ENCODE measurements around the gene KRTAP5-6.

The KRTAP5-6 gene, protein sequence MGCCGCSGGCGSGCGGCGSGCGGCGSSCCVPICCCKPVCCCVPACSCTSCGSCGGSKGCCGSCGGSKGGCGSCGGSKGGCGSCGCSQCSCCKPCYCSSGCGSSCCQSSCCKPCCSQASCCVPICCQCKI

DNA sequence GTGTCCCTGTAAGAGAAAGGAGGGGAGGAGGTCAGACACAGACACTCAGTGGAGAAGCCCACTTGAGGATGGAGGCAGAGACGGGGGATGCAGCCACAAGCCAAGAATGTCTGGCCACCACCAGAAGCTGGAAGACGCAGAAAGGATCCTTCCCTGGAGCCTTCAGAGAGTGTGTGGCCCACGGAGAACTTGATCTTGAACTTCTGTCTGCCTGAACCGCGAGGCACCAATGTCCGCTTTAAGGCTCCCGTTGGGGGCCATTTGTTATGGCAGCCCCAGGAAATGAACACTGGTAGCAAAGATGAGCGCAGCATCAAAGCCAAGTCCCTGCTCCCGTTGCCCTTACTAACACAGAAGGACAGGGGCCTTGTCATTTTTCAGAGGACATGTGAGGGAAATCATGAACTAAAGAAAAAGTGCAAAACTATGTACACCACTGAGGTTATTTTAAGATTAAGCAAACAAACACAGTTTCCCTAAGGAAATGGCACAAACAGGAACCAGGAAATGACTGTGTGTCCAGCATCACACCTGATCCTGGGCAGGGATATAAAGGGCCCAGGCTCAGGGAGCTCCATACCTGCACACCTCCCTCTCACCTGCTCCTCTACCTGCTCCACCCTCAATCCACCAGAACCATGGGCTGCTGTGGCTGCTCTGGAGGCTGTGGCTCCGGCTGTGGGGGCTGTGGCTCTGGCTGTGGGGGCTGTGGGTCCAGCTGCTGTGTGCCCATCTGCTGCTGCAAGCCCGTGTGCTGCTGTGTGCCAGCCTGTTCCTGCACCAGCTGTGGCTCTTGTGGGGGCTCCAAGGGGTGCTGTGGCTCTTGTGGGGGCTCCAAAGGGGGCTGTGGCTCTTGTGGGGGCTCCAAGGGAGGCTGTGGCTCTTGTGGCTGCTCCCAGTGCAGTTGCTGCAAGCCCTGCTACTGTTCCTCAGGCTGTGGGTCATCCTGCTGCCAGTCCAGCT is at the start of gene KRTAP5-6:
Gene KRTAP5-6, plus strand, starts transcription at position 588 of the 963 bp plus-strand sequence. Its CDS starts 51 bp downstream, at position 639.
- DNase-seq (ENCODE audit: low read depth, low spot score): no peak

DNA sequence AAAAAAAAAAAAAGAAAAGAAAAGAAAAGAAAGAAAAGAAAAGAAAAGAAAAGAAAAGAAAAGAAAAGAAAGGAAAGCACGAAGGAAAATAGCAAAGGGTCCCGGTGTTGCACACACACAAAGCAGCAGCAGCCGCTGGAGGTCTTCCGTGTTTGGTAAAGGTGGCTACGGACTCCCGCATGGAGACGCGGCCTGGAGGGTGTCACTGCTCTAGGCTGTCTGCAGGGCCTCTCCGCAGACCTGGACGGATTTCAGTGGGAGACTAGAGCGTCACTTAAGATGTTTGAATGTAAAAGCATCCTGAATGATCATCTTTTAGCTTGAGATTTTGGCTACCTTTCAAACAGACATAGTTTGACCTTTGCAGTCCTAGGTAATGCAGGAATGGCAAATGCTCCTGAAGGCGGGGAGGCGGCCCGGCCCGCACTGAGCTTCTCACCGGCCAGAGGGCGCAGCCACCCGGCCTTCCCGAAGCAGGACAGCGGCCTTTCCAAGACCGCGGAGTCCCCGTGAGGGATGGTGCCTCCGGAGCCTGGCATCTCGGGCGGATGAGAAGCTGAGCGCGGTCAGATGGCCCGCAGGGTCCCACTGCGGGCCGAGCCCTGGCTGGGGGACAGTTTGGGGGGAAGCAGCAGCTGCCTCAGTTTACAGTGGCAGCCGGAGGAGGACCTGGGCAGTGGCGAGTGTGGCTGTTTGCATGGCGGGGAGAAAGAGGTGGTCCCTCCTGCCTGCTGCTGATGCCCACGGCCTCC is 48.9 kb upstream of the KRTAP5-6 start:
- no peak for DNase-seq (ENCODE audit: low read depth, low spot score)

DNA sequence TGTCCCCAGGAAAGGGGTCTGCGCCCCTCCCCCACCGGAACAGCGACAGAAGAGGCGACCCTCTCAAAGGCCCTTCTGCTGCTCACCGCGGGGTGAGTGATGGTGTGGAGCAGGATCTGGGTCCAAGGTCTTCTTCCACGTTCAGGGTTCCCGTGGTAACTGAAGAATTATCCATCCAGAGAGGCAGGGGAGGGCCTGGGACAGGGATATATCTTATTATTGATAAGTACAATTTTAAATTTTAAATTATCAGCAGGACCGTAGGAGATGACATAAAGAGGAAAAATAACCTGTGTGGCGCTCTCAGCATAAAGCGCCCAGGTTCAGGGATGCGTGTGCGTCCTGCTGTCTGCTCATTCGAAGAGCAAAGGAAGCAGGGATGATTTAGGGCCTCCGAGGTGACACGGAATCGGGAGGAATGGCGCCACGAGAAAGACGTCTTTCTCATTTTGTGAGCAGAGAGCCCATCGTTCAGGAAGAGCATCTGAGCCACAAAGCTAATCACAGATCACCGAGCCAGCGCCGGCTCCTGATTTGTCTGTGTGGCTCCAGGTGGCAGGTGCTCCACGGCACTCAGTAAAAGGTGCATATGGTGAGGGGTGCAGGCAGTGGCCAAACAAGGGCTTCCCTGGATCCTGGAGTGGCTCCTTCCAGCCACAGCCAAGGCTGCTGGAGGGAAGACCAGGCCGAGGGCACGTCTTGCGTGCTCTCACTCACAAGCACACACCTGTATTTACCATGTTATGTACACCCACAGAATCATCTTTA is 48.2 kb upstream of the KRTAP5-6 start:
- no peak for DNase-seq (ENCODE audit: low read depth, low spot score)

DNA sequence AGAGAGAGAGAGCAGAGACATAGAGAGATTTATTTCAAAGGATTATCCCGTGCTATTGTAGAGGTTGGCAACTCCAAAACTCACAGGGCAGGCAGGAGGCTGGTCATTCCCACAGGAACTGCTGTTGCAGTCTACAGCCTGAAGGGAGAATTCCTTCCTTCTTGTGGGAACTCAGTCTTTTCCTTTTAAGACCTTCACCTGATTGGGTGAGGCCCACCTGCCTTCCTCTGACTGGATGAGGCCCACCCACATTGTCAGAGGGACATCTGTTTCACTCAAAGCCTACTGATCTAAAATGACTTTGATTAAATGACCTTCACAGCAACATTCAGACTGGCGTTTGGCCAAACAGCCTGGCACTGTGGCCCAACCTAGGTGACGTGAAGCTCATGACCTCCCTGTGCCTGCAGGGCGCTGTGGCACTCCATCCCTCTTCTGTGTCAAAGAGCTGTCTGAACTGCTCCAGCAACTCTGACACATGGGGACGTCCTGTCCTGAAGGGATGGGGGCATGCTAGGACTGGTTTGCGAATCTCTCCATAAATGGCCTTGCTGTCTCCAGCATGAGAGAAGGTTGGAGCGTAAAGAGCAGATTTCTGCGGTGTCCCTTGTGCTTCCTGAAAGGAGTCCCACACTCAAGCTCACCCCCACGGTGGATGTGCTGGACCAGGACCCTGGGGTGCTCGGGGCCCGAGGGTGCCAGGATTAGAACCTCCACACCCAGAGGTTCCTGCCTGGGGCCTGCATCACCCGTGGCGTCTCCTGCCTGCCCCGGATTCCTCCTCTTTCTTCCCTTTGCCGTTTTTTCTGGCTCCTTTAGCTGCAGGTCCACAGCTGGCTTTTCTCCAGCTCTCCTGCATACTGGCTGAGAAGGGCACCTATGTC is 46.7 kb upstream of the KRTAP5-6 start:
- no peak for DNase-seq (ENCODE audit: low read depth, low spot score)

DNA sequence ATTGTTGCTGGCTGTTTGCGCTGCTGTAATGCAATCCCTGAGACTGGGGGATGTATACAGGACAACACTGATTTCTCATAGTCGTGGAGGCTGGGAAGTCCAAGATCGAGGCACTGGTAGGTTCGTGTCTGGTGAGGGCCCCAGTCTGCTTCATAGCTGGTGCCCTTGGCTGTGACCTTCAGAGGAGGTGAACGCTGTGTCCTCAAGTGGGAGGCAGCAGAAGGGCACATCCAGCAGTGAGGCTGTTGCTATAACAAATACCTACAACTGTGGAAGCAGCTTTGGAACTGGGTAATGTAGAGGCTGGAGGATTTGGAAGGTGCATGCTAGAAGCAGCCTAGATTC is 46.1 kb upstream of the KRTAP5-6 start:
- no peak for DNase-seq (ENCODE audit: low read depth, low spot score)

DNA sequence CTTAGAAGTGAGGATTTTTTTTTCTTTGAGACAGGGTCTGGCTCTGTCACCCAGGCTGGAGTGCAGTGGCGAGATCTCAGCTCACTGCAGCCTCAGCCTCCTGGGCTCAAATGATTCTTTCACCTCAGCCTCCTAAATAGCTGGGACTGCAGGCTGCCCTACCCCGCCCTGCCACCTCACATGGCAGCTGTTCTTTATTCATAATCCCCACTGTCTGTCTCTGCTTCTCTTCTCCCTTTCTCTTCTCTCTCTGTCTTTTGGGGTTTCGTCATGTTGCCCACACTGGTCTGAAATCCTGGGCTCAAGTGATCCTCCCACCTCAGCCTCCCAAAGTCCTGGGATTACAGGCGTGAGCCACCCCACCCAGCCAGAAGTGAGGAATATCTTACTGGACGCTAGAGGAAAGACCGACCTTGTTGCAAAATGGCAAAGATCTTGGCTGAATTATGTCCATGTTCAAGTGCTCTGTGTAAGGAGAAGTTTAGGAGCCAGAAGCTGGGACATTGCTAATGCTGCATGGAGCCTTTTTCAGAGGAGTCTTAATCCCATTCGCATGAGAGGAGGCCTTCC is 45.5 kb upstream of the KRTAP5-6 start:
- no peak for DNase-seq (ENCODE audit: low read depth, low spot score)

DNA sequence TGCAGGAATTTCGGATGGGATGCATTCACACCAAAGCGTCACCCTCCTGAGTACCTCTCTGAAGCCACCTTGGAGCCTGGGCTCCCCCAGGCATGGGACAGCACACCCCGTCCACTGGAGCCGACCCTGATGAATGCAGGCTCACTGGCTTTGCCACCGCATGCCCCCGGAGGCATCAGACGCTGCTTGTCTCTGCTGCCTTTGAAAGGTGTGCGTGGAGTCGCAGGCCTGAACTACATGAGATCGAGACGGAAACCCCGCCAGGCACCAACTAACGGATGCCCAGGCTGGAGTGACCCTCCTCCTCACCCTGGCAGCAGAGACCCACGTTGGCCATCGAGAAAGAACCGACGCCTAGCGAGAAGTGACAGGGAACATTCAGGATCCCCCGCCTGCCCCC is 45.0 kb upstream of the KRTAP5-6 start:
- DNase-seq (ENCODE audit: low read depth, low spot score): no peak

DNA sequence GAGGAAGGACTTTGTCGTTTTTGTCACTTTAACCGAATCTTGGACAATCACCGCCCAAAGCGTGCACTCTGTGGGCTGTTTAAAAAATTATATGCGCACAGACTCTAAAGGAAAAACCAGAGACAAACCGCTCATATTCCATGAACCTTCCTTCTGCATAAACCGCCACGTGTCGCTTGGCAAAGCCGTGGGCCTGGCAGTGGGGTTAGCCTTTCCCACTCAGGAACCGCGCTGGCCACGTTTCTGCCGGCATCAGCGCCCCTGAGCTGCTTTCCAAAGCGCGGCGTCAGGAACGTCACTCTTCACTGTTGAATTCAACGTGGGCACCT is 44.6 kb upstream of the KRTAP5-6 start:
- DNase-seq (ENCODE audit: low read depth, low spot score): no peak

DNA sequence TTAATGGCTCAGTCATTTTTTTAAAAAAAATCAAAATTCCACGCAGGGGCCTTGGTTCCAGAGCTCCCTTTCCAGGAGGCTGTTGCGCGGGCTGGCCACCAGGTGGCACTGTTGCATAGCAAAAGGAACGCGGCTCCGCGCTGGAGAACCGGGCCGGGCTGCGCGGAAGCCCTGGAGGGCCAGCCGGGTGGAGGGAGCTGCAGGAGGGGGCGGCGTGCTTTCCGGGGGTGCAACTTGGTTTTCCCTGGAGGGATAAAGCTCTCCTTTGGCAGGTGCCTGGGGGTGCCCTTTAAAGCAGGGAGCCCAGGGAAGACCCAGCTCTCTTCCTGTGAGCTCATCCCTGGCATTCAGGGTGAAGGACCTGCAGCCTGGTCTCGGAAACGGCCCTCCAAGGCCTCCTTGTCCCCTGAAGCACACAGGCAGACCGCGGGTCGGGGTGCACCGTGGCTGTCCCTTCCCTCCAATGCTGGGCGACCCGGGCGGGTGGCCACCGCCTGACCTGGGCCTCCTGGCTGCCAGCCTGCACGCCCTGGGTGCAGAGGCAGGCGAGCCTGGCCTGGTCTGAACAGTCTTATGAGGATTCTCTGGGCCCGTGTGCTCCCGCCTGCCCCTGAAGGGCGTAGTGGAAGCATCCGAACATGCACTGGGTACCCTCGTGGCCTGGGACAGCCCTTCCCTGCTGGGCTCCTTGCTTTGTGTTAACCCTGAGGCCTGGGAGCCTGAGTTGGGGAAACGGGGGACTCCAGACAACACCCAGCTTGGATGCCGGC is 44.0 kb upstream of the KRTAP5-6 start:
- DNase-seq (ENCODE audit: low read depth, low spot score): no peak

DNA sequence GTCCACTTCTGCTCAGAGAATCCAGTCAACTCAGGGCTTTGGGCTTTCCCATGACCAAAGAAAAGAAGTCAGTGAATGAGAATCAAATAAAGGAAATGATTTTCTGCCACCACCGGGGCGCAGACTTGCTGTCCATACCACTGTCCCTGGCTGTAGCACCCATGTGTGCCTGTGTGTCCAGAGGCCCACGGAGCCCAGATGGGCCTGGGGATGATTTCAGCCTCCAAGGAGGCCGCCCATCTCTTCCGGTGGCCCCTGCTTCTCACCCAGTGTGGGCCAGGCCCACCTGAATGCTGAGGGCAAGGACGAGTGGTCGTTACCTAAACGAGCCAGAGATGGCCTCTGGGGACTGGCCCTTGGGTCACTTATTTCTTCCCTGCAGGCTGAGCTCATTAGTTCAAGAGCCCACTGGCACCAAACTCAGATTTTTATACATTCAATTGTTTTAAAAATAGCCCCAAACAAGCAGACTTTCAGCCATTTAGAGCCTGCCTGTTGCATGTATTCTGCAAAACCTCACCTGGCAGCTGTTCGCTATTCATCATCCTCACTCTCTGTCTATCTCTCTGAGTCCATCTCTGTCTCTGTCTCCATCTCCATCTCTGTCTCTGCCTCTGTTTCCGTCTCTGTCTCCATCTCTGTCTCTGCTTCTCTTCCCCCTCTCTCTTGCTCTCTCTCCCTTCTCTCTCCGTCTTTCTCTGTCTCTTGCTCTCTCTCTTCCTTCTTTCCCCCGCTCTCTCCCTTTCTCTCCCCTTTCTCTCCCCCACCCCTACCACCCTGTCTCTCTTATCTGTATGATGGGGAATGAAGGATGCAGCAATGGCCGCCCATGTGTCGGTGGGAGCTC is 43.2 kb upstream of the KRTAP5-6 start:
- no peak for DNase-seq (ENCODE audit: low read depth, low spot score)

DNA sequence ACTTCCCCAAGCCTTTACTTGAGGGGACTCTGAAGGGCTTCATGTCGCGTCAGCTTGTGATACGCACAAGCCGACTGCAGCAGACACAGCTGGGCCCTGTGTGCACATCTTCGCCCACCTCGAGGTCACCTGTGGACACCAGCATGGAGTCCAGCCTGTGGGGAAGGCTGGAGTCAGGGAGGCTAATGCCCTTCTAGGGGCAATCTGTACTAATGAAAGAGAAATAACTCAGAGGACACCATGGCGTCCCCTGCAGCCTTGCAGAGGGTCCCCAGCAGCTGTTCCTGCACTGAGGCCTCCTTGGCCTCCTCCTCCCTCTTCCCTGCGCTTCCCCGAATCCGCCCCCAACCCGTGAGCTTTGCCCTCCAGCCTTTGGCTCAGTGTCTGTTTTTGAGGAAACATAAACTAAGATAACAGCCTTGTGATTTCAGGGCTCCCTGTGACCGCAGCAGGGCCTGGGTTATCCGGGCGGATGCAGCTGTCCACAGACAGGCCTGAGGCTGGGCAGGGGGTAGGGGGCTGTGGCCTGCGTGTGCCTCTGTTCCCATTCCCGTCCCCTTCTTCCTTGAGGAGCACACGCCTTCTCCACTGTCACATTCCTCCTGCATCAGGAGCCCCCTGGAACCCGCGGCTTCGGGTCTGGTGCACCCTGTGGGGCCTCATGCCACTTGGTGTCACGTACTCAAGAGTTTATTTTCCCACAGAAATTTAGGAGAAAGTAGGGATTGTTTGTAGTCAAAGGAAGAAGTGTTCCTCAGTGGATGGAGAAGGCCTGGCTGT is 42.4 kb upstream of the KRTAP5-6 start:
- DNase-seq (ENCODE audit: low read depth, low spot score): no peak

DNA sequence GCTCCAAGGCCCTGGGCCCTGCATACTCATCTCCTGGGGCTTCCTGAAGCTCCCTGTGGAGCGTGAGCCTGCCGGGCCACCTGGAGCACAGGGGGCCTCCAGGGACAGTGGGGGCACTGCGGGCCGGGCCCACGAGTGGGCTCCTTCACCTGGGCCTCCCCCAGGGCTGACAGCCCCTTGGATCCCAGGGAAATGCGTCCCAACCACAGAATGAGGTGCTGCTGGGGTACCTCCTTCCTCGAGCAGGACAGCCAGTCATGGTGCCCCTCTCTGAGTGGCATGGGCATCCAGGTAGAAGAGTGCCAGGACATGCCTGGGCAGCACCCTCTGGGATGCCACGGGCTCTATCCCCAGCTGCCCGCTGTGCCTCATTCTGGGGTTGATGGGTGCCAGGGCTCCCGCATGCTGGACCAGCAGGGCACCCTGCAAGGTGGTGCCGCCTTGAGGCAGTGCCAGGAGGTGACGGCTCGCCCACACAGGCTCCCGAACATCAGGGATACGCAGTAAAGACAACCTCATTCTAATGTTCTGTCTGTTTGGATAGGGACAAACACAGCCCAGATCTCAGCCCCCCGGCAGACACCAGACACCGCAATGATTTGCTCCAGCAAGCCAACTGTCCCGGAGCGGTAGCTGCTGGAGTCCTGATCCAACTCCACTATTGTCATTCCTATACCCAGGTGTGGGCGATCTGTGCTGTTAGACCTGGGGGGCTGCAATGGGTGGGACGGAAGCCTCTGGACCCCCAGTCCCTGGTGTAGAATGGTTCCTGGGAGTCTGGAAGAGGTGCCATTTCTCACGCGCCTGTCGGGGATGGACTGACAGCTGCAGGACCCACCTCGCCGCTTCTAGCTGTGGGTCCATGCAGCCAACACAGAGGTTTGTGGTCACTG is 41.6 kb upstream of the KRTAP5-6 start:
- no peak for DNase-seq (ENCODE audit: low read depth, low spot score)

DNA sequence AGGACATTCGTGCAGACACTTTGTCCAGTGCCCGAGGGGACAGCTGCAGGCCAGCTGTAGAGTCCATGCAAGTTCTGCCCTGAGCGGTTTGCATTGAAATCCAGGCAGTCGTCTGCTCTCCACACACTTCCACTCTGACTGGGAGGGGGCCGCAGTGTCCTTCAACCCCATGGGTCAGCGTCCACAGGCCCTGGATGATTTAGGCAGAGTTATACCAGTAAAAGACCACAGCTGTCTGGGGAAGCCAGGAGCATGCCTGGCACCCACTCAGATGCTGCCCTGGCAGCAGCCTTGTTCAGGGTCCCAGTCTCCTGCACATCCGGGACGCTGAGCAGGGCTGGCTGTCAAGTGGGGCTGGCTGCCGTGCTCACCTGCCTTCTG is 40.9 kb upstream of the KRTAP5-6 start:
- no peak for DNase-seq (ENCODE audit: low read depth, low spot score)

DNA sequence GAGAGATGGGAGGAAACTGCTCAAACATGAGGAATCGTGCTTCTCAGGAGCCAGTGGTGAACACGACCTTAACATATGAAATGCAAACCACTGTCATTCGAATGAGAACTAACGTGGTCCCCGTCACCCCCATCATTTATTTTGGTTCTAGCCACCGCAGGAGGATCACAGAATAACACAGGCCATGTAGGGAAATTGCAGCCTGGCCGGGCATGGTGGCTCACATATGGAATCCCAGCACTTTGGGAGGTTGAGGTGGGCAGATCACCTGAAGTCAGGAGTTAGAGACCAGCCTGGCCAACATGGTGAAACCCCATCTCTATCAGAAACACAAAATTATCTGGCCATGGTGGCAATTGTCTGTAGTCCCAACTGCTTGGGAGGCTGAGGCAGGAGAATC is 40.3 kb upstream of the KRTAP5-6 start:
- DNase-seq (ENCODE audit: low read depth, low spot score): no peak

DNA sequence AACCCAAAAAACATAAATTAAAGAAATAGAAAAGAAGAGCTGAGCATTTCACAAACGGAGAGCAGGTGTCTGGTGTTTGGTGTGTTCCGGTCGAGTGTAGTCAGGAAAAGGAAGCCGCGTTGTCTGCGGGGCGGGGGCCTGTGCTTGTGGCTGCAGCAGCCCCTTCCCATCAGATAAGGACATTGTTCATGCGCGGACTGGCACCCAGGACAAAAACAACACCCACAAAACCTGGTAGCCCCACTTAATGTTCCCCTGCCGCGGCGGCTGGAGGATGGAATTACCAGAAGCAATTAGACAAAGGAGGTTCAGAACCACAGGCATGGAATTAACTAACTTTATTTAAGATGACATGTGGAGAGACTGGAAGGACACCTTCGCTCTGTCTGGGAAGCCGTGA is 37.5 kb upstream of the KRTAP5-6 start:
- DNase-seq (ENCODE audit: low read depth, low spot score): no peak

DNA sequence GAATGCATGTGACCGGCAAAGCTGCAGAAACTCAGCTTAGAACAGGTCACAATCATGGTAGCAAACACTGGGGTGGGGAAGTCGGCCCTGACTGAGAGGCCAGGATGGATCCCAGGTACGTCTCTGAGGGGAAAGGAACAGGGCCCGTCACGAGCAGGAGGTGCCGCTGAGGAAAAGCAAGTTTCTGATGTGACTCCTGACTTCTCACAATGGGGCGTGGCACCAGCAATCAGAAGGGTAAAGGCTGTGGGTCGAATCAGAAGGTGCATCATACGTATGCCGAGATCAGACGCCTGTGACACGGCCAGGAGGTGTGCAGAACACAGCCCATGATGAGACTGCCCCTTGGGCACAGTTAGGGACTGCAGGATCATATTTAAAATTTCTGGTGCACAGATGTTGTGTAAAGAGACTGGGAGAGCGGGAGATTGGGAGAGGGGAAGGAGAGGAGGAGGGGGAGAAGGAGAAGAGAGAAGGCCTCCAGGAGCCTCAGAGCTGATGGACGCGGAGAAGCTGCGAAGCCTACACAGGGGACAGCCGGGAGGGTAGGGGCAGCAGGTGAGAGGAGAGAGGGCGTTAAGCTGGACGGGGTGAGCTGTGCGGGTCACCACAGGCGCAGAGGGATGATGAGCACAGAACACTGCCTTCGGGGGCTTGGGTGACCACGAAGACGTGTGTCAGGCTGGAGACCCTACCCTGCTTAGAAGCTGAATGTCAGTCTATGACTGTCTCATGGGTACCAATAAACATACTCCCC is 36.7 kb upstream of the KRTAP5-6 start:
- no peak for DNase-seq (ENCODE audit: low read depth, low spot score)

All from iPS DF 19.7 (cell line).